K562 (cell line): ENCODE data around the gene UQCRC1.

Experiments
- ATF2 ChIP-seq: sonication (generic); formaldehyde crosslinking; IDR thresholded peaks from 2 replicates; pipeline ENCODE4 v1.8.1; 2022; ENCODE audit warnings: missing genetic modification reagents
- CTCF ChIP-seq, 3 experiments: IDR thresholded peaks in 2 of 3; conservative IDR thresholded peaks in 1 of 3; 2 replicates each; pipeline ENCODE4 v1.5.1; 2011 to 2012; ENCODE audit warnings: low read length in 3 of 3, mild to moderate bottlenecking in 3 of 3, control low read depth in 2 of 3, improper control_type of control experiment in 1 of 3, inconsistent platforms in 1 of 3, low read depth in 1 of 3, mixed read lengths in 1 of 3, moderate library complexity in 1 of 3; ENCODE audit not compliant: insufficient read depth in 2 of 3
- GABPA ChIP-seq: fragments of 200-800 bp; sonication (Bioruptor generic); conservative IDR thresholded peaks from 2 replicates; pipeline ENCODE4 v1.6.1; 2016; ENCODE audit warnings: low read depth, missing genetic modification characterization, missing compliant biosample characterization
- POLR2AphosphoS2 ChIP-seq: IDR thresholded peaks from 2 replicates; pipeline ENCODE4 v1.6.1; 2012; ENCODE audit warnings: low read length, improper control_type of control experiment
- TF ChIP-seq, protein P1 (sequence below): sonication (generic); formaldehyde crosslinking; IDR thresholded peaks from 2 replicates; pipeline ENCODE4 v1.8.1; 2022; ENCODE audit warnings: missing genetic modification reagents

- TF ChIP-seq CTCF (IDR thresholded peaks at IDR 0.05 in 2 of 3, conservative IDR thresholded peaks at IDR 0.05 in 1 of 3; ENCODE audit: insufficient read depth in 2 of 3, low read depth in 1 of 3, low read length in 3 of 3) (no peak), POLR2AphosphoS2 (no peak), GABPA (tag) (no peak), ATF2 (no peak)
- TF ChIP-seq, protein P1, sequence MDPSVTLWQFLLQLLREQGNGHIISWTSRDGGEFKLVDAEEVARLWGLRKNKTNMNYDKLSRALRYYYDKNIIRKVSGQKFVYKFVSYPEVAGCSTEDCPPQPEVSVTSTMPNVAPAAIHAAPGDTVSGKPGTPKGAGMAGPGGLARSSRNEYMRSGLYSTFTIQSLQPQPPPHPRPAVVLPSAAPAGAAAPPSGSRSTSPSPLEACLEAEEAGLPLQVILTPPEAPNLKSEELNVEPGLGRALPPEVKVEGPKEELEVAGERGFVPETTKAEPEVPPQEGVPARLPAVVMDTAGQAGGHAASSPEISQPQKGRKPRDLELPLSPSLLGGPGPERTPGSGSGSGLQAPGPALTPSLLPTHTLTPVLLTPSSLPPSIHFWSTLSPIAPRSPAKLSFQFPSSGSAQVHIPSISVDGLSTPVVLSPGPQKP (CRISPR knock-in tag): no peak
Observed at GRCh38 chr3:48592519-48593087, 16.8 kb downstream of the UQCRC1 start.
